Nephron (organoid): ENCODE data around the gene SLC1A7.
A peak's percentile ranks its signal among the peaks of the same experiment; 100 is the strongest.

ENCODE experiments used
- H3K27ac Mint-ChIP-seq, 3 experiments: 2 replicates each; pipeline ENCODE4 v1.8.0; 2020; ENCODE audit warnings: mixed read lengths in 3 of 3, mild to moderate bottlenecking in 2 of 3, moderate library complexity in 1 of 3
- H3K27me3 Mint-ChIP-seq: 2 replicates; pipeline ENCODE4 v1.8.0; 2021; ENCODE audit warnings: low read depth, mild to moderate bottlenecking, moderate library complexity, mixed read lengths
- H3K36me3 Mint-ChIP-seq: 2 replicates; pipeline ENCODE4 v1.8.0; 2020; ENCODE audit warnings: low read depth, mixed read lengths
- H3K4me1 Mint-ChIP-seq: 2 replicates; pipeline ENCODE4 v1.8.0; 2020; ENCODE audit warnings: mixed read lengths
- H3K4me3 Mint-ChIP-seq, 3 experiments: 2 replicates each; pipeline ENCODE4 v1.8.0; 2020; ENCODE audit warnings: mild to moderate bottlenecking in 3 of 3, mixed read lengths in 3 of 3, moderate library complexity in 2 of 3
- H3K9me3 Mint-ChIP-seq: 2 replicates; pipeline ENCODE4 v1.8.0; 2020; ENCODE audit warnings: mixed read lengths
- TF ChIP-seq, protein P1 (sequence below), 3 experiments: fragments of 200-600 bp; sonication (generic); IDR thresholded peaks; one replicate each; pipeline ENCODE4 v1.5.0; 2021; ENCODE audit warnings: antibody characterized with exemption in 3 of 3; ENCODE audit not compliant: unreplicated experiment in 3 of 3

SLC1A7 gene

DNA sequence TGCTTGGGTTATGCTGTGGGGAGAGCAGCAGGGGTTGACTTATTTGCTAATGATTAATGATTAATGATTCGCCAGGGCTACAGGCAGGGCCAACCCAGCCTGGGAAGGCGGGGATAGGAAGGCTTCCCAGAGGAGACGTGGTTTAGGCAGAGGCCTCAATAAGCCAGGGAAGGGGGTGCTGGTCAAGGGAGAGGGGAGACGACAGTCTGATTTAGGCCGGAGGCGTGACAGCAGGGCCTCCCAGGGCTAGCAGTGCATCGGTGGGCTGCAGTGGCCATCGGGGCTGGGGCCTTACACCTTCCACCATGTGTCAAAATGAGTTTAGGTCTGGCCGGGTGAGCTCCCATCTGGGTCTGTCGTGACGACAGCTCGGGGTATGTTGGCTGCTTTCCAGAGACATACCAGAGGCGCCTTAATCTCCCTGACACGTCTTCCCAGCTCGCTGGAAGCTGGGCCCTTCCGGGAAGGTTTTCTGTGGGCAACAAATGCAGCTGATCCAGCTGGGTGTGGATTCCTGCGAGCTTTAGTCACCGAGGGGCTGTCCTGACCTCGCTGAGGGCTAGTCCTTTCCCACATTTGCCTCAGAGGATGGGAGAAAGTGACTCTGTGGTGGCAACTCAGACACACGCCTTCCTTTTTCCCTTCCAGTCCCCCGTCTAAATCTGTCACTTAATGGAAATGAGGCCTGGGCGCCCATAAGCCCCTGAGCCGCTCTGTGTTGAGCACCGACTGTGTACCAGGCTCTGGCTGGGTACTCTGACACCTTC, 3.7 kb upstream of the SLC1A7 start:
- Mint-ChIP-seq H3K36me3 (no peaks in the 10 kb centered on the region), H3K4me3 (peak overlapping the region; percentile 4 to 34 (median 13)), H3K9me3 (no peaks in the 10 kb centered on the region), H3K27ac (peak overlapping the region; percentile 91 to 98 (median 95)), H3K27me3 (peaks cover 9% of the 10 kb centered on the region), H3K4me1 (peaks cover 17% of the 10 kb centered on the region)
- TF ChIP-seq, protein P1, sequence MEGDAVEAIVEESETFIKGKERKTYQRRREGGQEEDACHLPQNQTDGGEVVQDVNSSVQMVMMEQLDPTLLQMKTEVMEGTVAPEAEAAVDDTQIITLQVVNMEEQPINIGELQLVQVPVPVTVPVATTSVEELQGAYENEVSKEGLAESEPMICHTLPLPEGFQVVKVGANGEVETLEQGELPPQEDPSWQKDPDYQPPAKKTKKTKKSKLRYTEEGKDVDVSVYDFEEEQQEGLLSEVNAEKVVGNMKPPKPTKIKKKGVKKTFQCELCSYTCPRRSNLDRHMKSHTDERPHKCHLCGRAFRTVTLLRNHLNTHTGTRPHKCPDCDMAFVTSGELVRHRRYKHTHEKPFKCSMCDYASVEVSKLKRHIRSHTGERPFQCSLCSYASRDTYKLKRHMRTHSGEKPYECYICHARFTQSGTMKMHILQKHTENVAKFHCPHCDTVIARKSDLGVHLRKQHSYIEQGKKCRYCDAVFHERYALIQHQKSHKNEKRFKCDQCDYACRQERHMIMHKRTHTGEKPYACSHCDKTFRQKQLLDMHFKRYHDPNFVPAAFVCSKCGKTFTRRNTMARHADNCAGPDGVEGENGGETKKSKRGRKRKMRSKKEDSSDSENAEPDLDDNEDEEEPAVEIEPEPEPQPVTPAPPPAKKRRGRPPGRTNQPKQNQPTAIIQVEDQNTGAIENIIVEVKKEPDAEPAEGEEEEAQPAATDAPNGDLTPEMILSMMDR (IDR thresholded peaks at IDR 0.05; ENCODE audit: unreplicated experiment in 3 of 3): no peak

DNA sequence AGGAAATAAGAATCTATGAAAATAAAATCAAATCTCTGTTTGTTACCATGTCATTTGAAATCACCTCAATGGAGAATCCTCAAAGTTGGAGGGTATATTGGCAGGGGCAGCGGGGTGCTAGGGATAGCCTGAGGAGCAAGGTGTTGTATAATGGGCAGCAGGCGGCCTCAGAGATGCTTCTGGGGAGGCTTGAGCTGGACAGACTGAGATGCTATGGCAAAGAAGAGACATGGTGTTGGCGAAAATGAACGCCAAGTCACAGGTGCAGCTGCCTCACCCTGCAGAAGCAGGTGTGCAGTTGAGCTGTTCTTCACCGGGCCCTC, 3.1 kb upstream of the SLC1A7 start:
- peak overlapping the region; percentile 91 to 98 (median 95) for H3K27ac Mint-ChIP-seq
- H3K36me3 Mint-ChIP-seq: no peaks in the 10 kb centered on the region
- H3K9me3 Mint-ChIP-seq: no peaks in the 10 kb centered on the region
- TF ChIP-seq, protein P1 (IDR thresholded peaks at IDR 0.05; ENCODE audit: unreplicated experiment in 3 of 3): no peak
- H3K4me1 Mint-ChIP-seq: peaks cover 20% of the 10 kb centered on the region
- peak overlapping the region in 2 of 3 experiments; percentile 4 to 13 for H3K4me3 Mint-ChIP-seq
- peaks cover 9% of the 10 kb centered on the region for H3K27me3 Mint-ChIP-seq

DNA sequence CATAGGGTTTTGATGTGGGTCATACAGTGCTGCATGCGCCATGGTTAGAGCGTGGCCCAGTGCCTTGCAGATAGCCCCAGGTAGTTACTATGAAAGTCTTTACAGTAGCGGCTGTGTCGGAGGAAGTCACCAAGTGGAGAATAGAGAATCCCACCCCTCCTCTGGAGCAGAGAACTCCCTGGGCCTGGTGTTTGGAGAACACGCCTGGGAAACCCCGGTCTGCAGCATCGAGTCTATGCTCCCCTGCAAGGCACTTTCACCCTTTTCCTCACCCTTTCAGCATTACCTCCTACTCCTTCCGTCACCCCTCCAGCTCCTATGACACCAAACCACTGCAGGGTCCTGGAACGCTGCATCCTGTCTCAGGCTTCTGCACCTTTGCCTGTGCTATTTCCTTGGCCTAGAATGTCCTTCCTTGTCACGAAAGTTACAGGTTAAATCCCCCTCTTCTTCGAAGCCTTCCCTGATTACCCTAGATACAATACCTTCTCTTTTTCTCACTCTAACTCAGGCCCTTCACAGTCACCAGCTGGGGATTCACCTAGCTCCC, 2.7 kb upstream of the SLC1A7 start:
- peaks cover 22% of the 10 kb centered on the region for H3K4me1 Mint-ChIP-seq
- H3K9me3 Mint-ChIP-seq: no peaks in the 10 kb centered on the region
- TF ChIP-seq, protein P1 (IDR thresholded peaks at IDR 0.05; ENCODE audit: unreplicated experiment in 3 of 3): no peak
- no peaks in the 10 kb centered on the region for H3K36me3 Mint-ChIP-seq
- peak overlapping the region; percentile 91 to 98 (median 95) for H3K27ac Mint-ChIP-seq
- no peak overlapping the region for H3K4me3 Mint-ChIP-seq
- H3K27me3 Mint-ChIP-seq: peaks cover 9% of the 10 kb centered on the region

DNA sequence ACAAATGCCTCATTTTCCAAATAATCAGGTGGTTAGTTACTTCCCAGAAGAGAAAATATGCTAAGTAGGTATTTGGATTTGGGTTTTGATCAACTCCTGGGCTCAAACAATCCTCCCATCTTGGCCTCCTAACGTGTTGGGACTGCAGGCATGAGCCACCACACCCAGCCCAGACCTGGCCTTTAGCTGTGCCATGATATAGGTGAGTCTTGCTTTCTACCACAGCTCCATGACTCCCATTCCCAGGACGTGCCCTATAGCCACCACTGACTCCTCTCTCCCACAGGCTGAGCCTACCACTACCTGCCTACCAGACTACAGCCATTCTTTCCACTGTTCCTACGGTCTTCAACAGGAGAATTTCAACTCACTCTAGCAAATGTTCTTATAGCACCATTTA, 1.8 kb upstream of the SLC1A7 start:
- no peak overlapping the region for H3K4me3 Mint-ChIP-seq
- peak overlapping the region; percentile 25 to 91 (median 32) for H3K27ac Mint-ChIP-seq
- H3K27me3 Mint-ChIP-seq: peaks cover 9% of the 10 kb centered on the region
- H3K36me3 Mint-ChIP-seq: no peaks in the 10 kb centered on the region
- peaks cover 25% of the 10 kb centered on the region for H3K4me1 Mint-ChIP-seq
- H3K9me3 Mint-ChIP-seq: no peaks in the 10 kb centered on the region
- TF ChIP-seq, protein P1 (IDR thresholded peaks at IDR 0.05; ENCODE audit: unreplicated experiment in 3 of 3): no peak

DNA sequence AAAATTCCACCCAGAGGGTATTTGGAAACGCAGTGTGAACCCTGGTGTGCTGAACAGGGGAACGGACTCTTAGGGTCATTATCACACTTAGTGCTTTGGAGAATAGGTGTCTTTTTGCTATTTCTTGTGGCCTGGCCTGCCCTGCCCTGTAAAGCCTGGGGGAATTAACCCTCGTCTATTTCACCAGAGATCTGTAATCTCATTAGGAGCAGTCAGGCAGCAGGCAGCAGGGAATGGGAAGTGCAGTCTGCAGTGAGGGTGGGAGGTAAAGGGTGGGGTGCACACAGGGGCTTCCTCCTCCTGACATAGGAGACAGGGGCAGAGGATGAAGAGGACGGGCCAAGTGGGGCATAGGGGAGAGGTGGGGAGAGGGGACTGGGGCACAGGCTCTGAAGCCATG, 1.1 kb upstream of the SLC1A7 start:
- TF ChIP-seq, protein P1 (IDR thresholded peaks at IDR 0.05; ENCODE audit: unreplicated experiment in 3 of 3): no peak
- Mint-ChIP-seq H3K27me3 (peaks cover 9% of the 10 kb centered on the region), H3K27ac (no peak overlapping the region), H3K9me3 (peaks cover 5% of the 10 kb centered on the region), H3K4me3 (no peak overlapping the region), H3K36me3 (no peaks in the 10 kb centered on the region), H3K4me1 (peaks cover 30% of the 10 kb centered on the region)
